Testis (tissue), 3 donors: ENCODE results near the gene LRMDA. TPM values are rescaled to one million over a fixed set of nuclear protein-coding genes. Genes with fewer than 3 reads are reported as not detected.

Source experiments
- DNase-seq: peaks from one replicate; pipeline ENCODE4 v3.0.0-alpha.2; 2019
- H3K27ac ChIP-seq, 2 donors: fragments of 200-600 bp; sonication (generic); one replicate each; pipeline ENCODE4 v1.5.1; 2019
- H3K27me3 ChIP-seq: fragments of 200-600 bp; sonication (generic); one replicate; pipeline ENCODE4 v1.5.1; 2019
- H3K36me3 ChIP-seq: fragments of 200-600 bp; sonication (generic); one replicate; pipeline ENCODE4 v1.5.1; 2017; ENCODE audit warnings: low read depth; ENCODE audit errors: missing control alignments
- H3K4me1 ChIP-seq: fragments of 200-600 bp; sonication (generic); one replicate; pipeline ENCODE4 v1.5.1; 2019
- H3K4me3 ChIP-seq, 2 donors: fragments of 200-600 bp; sonication (generic); one replicate each; pipeline ENCODE4 v1.5.1; 2017 to 2019
- H3K9me3 ChIP-seq: fragments of 200-600 bp; sonication (generic); one replicate; pipeline ENCODE4 v1.5.1; 2017
- POLR2A ChIP-seq: fragments of 450-650 bp; IDR thresholded peaks from one replicate; pipeline ENCODE4 v1.6.1; 2017; ENCODE audit warnings: antibody characterized with exemption, mild to moderate bottlenecking, moderate library complexity
- WGBS, 2 donors: methylation state at CpG; one replicate each; pipeline ENCODE4 v1.1.5; 2018; 5-methylcytosine and 5-hydroxymethylcytosine counted together
- intact Hi-C: fragments of 100-400 bp; cut with DNase I; formaldehyde crosslinking; loops from one replicate; pipeline ENCODE4 v1.15.1; 2023; ENCODE audit warnings: low total_unique reads
- polyA plus RNA-seq: library from polyadenylated mRNA; stranded (reverse); fragments of 350-450 nt; fragmentation: Illumina TruSeq; extraction: RNeasy Lipid Tissue Mini Kit (QIAGEN cat#74804); gene quantifications from one replicate; pipeline ENCODE4 v1.2.3, GENCODE V29; 2014; ENCODE audit warnings: low read depth, low replicate concordance; ENCODE audit not compliant: insufficient read depth
- total RNA-seq, 2 donors: library from RNA; depleted of rRNA; stranded (reverse); fragments of >200 nt; gene quantifications; one replicate each; pipeline ENCODE4 v1.2.3, GENCODE V29; 2016
- TF ChIP-seq, protein P1 (sequence below), 3 experiments: fragments of 450-650 bp in 2 of 3; fragments of 200-600 bp in 1 of 3; sonication (generic) in 1 of 3; IDR thresholded peaks; one replicate each; pipeline ENCODE4 v1.5.1; 2016 to 2019; ENCODE audit warnings: antibody characterized with exemption in 3 of 3, mild to moderate bottlenecking in 2 of 3, moderate library complexity in 1 of 3

Gene LRMDA
- total and polyA plus RNA-seq, 3 donors from 2014 or later = 7.6 to 13.8 (median 10.6) TPM

DNA sequence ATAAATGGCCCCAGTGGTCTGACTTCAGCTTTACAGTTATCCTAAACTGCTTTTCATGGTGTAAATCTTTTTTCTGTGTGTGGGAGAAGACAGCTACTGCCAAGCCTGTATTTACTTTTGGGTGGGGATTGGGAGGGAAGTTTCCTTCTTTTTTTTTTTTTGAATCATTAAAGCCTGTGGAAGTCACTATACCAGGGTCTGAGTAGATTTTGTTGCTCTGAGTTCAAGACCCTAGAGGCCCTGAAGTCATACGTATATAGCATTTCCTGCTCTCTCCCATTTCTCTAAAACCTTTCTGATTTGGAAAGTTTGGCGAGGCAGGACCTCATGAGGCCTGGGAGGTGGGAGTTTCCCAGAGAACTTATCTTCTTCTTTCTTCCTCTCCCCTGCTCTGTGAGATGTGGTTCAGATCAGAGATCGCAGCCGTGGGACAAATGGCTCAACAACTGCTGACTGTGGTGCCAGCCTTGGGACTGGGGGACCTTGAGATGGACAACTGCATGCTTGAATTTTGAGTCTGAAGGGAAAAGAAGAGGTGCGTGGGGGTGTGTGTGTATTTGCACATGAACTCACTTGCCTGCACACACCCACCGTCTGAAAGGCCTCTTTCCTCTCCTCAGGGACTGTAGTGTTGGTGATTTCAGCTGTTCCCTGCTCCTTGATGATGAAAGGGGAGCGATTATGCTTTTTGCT is 18.1 kb downstream of the LRMDA start:
- no peaks in the 10 kb centered on the region for H3K36me3 ChIP-seq
- no peaks in the 10 kb centered on the region for H3K9me3 ChIP-seq
- H3K27me3 ChIP-seq = no peaks in the 10 kb centered on the region
- H3K4me3 ChIP-seq = no peak overlapping the region
- H3K27ac ChIP-seq = no peak overlapping the region
- peaks cover 10% of the 10 kb centered on the region for H3K4me1 ChIP-seq
- DNase-seq = no peak
- intact Hi-C loops = no loop called here
- 35 to 55% methylated on average over 7 of the region's 7 CpGs for WGBS, 2 donors
- TF ChIP-seq, protein P1, sequence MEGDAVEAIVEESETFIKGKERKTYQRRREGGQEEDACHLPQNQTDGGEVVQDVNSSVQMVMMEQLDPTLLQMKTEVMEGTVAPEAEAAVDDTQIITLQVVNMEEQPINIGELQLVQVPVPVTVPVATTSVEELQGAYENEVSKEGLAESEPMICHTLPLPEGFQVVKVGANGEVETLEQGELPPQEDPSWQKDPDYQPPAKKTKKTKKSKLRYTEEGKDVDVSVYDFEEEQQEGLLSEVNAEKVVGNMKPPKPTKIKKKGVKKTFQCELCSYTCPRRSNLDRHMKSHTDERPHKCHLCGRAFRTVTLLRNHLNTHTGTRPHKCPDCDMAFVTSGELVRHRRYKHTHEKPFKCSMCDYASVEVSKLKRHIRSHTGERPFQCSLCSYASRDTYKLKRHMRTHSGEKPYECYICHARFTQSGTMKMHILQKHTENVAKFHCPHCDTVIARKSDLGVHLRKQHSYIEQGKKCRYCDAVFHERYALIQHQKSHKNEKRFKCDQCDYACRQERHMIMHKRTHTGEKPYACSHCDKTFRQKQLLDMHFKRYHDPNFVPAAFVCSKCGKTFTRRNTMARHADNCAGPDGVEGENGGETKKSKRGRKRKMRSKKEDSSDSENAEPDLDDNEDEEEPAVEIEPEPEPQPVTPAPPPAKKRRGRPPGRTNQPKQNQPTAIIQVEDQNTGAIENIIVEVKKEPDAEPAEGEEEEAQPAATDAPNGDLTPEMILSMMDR (IDR thresholded peaks at IDR 0.05) = no peak
- TF ChIP-seq POLR2A = no peak

DNA sequence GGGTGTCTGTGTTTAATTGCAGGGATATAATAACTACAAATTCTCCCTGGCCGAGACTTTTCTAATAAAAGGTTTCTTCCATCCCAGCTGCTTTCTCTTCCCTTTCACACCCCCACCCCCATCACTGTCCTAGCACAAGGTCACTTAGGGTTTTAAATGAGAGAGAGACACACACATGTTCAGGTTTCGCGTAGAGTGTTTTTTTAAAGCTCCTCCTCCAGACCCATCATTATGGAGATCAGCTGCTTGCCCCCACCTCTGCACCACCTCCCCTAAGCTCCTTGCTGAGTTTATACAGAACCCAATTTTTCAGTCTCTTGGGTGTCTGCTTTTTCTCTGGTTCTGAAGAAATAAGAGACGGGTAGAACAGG is 18.6 kb downstream of the LRMDA start:
- peaks cover 10% of the 10 kb centered on the region for H3K4me1 ChIP-seq
- 39 to 46% methylated on average over 4 of the region's 4 CpGs for WGBS, 2 donors
- TF ChIP-seq POLR2A = no peak
- H3K27me3 ChIP-seq = no peaks in the 10 kb centered on the region
- H3K9me3 ChIP-seq = no peaks in the 10 kb centered on the region
- no peak overlapping the region for H3K27ac ChIP-seq
- DNase-seq = no peak
- no peak overlapping the region for H3K4me3 ChIP-seq
- no peaks in the 10 kb centered on the region for H3K36me3 ChIP-seq
- intact Hi-C loops = no loop called here

- WGBS, 2 donors = 92 to 93% methylated on average over 18 of the region's 18 CpGs
- intact Hi-C loops = no loop called here
- H3K27me3 ChIP-seq = no peaks in the 10 kb centered on the region
Observed at GRCh38 chr10:75450644-75451640, 19.5 kb downstream of the LRMDA start.

GRCh38 chr10:75451831-75452230 is 20.4 kb downstream of the LRMDA start:
- Histone ChIP-seq H3K36me3 (no peaks in the 10 kb centered on the region), H3K27ac (no peak overlapping the region), H3K4me1 (peaks cover 10% of the 10 kb centered on the region), H3K9me3 (no peaks in the 10 kb centered on the region), H3K4me3 (no peak overlapping the region), H3K27me3 (no peaks in the 10 kb centered on the region)
- intact Hi-C loops = no loop called here
- TF ChIP-seq, protein P1 (IDR thresholded peaks at IDR 0.05) = no peak
- TF ChIP-seq POLR2A = no peak
- WGBS, 2 donors = 55 to 62% methylated on average over 5 of the region's 5 CpGs
- DNase-seq = no peak

More at GRCh38 chr10:75450644-75451640, 19.5 kb downstream of the LRMDA start:
- TF ChIP-seq, protein P1 (IDR thresholded peaks at IDR 0.05) = no peak
- no peak for TF ChIP-seq POLR2A
- H3K4me1 ChIP-seq = peaks cover 10% of the 10 kb centered on the region
- no peaks in the 10 kb centered on the region for H3K36me3 ChIP-seq
- no peak for DNase-seq
- no peak overlapping the region for H3K27ac ChIP-seq
- no peaks in the 10 kb centered on the region for H3K9me3 ChIP-seq
- no peak overlapping the region for H3K4me3 ChIP-seq

- H3K4me1 ChIP-seq = peaks cover 10% of the 10 kb centered on the region
- 95 to 97% methylated on average over 1 of the region's 1 CpG for WGBS, 2 donors
- no peak overlapping the region for H3K27ac ChIP-seq
- H3K36me3 ChIP-seq = no peaks in the 10 kb centered on the region
- H3K27me3 ChIP-seq = no peaks in the 10 kb centered on the region
- no peak for DNase-seq
- no peaks in the 10 kb centered on the region for H3K9me3 ChIP-seq
- intact Hi-C loops = no loop called here
- TF ChIP-seq, protein P1 (IDR thresholded peaks at IDR 0.05) = no peak
- TF ChIP-seq POLR2A = no peak
- H3K4me3 ChIP-seq = no peak overlapping the region
Observed at GRCh38 chr10:75452997-75453396, 21.6 kb downstream of the LRMDA start.
